Fibroblast of the aortic adventitia (primary cell): ENCODE data around the gene SBK1. TPM values are rescaled to one million over a fixed set of nuclear protein-coding genes. Genes with fewer than 3 reads are reported as not detected.

Experiments used
- small RNA-seq: library from RNA; depleted of rRNA; stranded (forward); fragments of <200 nt; gene quantifications from one replicate; pipeline ENCODE3, GENCODE V24; 2012
- total RNA-seq: library from RNA; depleted of rRNA; stranded (reverse); fragments of >200 nt; gene quantifications from 2 replicates; pipeline ENCODE4 v1.2.3, GENCODE V29; 2012; ENCODE audit warnings: low replicate concordance

The SBK1 gene
- total RNA-seq, 1 donor = under 0.01 TPM

Small RNAs within 50 kb of the gene (small RNA-seq; reads per million reads assigned to genes)
- not detected for gene AC138904.2

Other genes with a start within 250 kb of the SBK1 start
- not detected in 2 replicates for gene GSG1L, start 228.8 kb upstream of the SBK1 start, total RNA-seq
- gene XPO6, start 80.6 kb upstream of the SBK1 start, total RNA-seq = 112 and 183 TPM in 2 replicates
- 26.7 TPM in 1 of 2 replicates, not detected in the other for gene NPIPB6, start 71.0 kb downstream of the SBK1 start, total RNA-seq
- 85.4 and 86.9 TPM in 2 replicates for gene EIF3CL, start 111.3 kb downstream of the SBK1 start, total RNA-seq
- not detected in 2 replicates for gene NPIPB7, start 179.8 kb downstream of the SBK1 start, total RNA-seq
- gene CLN3, start 199.5 kb downstream of the SBK1 start, total RNA-seq = 13.6 and 18.4 TPM in 2 replicates
- not detected in 2 replicates for gene APOBR, start 202.1 kb downstream of the SBK1 start, total RNA-seq
- not detected in 2 replicates for gene IL27, start 214.3 kb downstream of the SBK1 start, total RNA-seq
- gene NUPR1, start 246.4 kb downstream of the SBK1 start, total RNA-seq = 28.8 and 56.1 TPM in 2 replicates